ENCODE results near the gene PEX13.
"Not testable (repeated sequence)": the region's sequence is repeated elsewhere in the genome, so short reads cannot be mapped to it uniquely, and the experiment has no call there.

The PEX13 gene

DNA sequence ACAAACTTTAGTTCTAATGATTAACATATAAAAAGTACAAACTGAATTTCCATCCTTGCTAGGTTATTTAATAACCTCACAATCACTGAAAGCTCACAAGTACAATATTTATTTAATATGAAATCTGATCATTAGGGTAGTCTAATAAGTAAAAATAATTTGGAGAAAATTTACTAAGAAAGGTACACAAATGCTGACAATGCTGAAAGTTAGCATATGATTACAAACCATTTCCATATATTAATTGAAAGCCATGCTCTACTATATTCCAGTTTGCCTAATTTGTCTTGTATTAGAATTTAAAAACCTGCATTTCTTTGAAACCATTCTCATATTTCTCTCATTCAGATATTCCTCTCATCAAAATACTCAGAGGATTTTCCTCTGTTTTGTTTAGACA lies 8.2 kb upstream of the PEX13 start:
- Histone ChIP-seq H3K4me3 (ENCODE audit: low read length) (no peak overlapping the region), H3K4me1 (ENCODE audit: control insufficient read depth, low read length) (no peaks in the 10 kb centered on the region), H3K27ac (ENCODE audit: low read depth, low read length) (no peak overlapping the region), H3F3A (ENCODE audit: control insufficient read depth, insufficient read depth) (no peaks in the 10 kb centered on the region), H3K9me3 (ENCODE audit: control insufficient read depth, insufficient read depth, low read length) (no peaks in the 10 kb centered on the region), H3K27me3 (ENCODE audit: control insufficient read depth, low read length) (no peaks in the 10 kb centered on the region), H4K20me1 (ENCODE audit: control insufficient read depth, insufficient read depth, low read depth, low read length) (no peaks in the 10 kb centered on the region), H3K4me2 (ENCODE audit: low read length) (no peak overlapping the region), H3K9me2 (replicated peaks; ENCODE audit: control insufficient read depth, low read length) (no peaks in the 10 kb centered on the region), H3K36me3 (ENCODE audit: control insufficient read depth, low read length) (no peaks in the 10 kb centered on the region), H3K79me2 (ENCODE audit: control insufficient read depth, low read length) (no peaks in the 10 kb centered on the region; the same call in 1 of the 2 replicates)
- TF ChIP-seq, protein P1, sequence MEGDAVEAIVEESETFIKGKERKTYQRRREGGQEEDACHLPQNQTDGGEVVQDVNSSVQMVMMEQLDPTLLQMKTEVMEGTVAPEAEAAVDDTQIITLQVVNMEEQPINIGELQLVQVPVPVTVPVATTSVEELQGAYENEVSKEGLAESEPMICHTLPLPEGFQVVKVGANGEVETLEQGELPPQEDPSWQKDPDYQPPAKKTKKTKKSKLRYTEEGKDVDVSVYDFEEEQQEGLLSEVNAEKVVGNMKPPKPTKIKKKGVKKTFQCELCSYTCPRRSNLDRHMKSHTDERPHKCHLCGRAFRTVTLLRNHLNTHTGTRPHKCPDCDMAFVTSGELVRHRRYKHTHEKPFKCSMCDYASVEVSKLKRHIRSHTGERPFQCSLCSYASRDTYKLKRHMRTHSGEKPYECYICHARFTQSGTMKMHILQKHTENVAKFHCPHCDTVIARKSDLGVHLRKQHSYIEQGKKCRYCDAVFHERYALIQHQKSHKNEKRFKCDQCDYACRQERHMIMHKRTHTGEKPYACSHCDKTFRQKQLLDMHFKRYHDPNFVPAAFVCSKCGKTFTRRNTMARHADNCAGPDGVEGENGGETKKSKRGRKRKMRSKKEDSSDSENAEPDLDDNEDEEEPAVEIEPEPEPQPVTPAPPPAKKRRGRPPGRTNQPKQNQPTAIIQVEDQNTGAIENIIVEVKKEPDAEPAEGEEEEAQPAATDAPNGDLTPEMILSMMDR (IDR thresholded peaks at IDR 0.05; ENCODE audit: low read depth, low read length, poor library complexity, severe bottlenecking), result no peak
- no peak for TF ChIP-seq EZH2phosphoT487 (IDR thresholded peaks at IDR 0.05; ENCODE audit: borderline replicate concordance, low read length)

DNA sequence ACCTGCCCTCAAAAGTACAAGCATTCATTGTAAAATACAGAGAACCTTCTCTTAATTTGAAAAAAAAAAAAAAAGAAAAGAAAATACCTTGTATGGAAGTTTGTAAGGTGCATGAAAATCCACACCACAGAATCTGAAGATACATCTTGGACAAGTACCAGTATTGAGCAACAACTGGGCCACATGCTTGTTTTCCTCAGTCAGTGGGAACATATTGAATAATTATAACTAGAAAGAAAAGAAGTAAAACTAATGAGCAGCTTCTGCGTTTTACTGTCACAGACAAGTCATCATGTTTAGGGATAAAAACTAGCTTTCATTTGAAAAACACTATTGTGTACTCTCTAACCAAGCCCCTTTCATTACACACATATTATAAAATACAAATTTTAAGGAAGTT lies 5.8 kb upstream of the PEX13 start:
- no peak for TF ChIP-seq EZH2phosphoT487 (IDR thresholded peaks at IDR 0.05; ENCODE audit: borderline replicate concordance, low read length)
- TF ChIP-seq, protein P1 (IDR thresholded peaks at IDR 0.05; ENCODE audit: low read depth, low read length, poor library complexity, severe bottlenecking), result no peak
- H3K4me1 ChIP-seq (ENCODE audit: control insufficient read depth, low read length), result peaks cover 11% of the 10 kb centered on the region
- no peaks in the 10 kb centered on the region for H3F3A ChIP-seq (ENCODE audit: control insufficient read depth, insufficient read depth)
- H4K20me1 ChIP-seq (ENCODE audit: control insufficient read depth, insufficient read depth, low read depth, low read length), result no peaks in the 10 kb centered on the region
- H3K27ac ChIP-seq (ENCODE audit: low read depth, low read length), result no peak overlapping the region
- peaks cover 17% of the 10 kb centered on the region for H3K79me2 ChIP-seq (ENCODE audit: control insufficient read depth, low read length)
- no peaks in the 10 kb centered on the region for H3K36me3 ChIP-seq (ENCODE audit: control insufficient read depth, low read length)
- no peak overlapping the region for H3K4me2 ChIP-seq (ENCODE audit: low read length)
- H3K9me3 ChIP-seq (ENCODE audit: control insufficient read depth, insufficient read depth, low read length), result no peaks in the 10 kb centered on the region
- H3K27me3 ChIP-seq (ENCODE audit: control insufficient read depth, low read length), result no peaks in the 10 kb centered on the region
- H3K9me2 ChIP-seq (replicated peaks; ENCODE audit: control insufficient read depth, low read length), result no peaks in the 10 kb centered on the region
- H3K4me3 ChIP-seq (ENCODE audit: low read length), result no peak overlapping the region

DNA sequence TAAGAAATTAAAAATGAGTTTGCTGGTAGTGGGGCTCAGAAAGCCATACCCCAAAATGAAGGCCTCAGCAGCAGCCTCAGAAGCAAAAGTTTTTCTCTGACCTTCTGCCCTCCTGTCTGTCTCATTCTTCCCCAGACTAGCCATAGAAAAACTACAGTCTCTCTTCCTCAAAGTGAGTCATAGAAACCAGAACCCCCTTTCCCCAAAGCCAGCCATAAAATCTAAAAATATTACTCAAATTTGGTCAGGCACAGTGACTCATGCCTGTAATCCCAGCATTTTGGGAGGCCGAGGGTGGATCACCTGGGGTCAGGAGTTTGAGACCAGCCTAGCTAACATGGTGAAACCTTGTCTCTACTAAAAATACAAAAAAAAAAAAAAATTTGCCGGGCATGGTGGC lies 5.2 kb upstream of the PEX13 start:
- H3K4me3 ChIP-seq (ENCODE audit: low read length); H3K4me2 ChIP-seq (ENCODE audit: low read length); H3F3A ChIP-seq (ENCODE audit: control insufficient read depth, insufficient read depth); H4K20me1 ChIP-seq (ENCODE audit: control insufficient read depth, insufficient read depth, low read depth, low read length); H3K27me3 ChIP-seq (ENCODE audit: control insufficient read depth, low read length); H3K36me3 ChIP-seq (ENCODE audit: control insufficient read depth, low read length); H3K27ac ChIP-seq (ENCODE audit: low read depth, low read length); H3K9me3 ChIP-seq (ENCODE audit: control insufficient read depth, insufficient read depth, low read length); H3K9me2 ChIP-seq (replicated peaks; ENCODE audit: control insufficient read depth, low read length): not testable (repeated sequence)
- H3K4me1 ChIP-seq (ENCODE audit: control insufficient read depth, low read length), result peaks cover 11% of the 10 kb centered on the region
- peaks cover 20% of the 10 kb centered on the region for H3K79me2 ChIP-seq (ENCODE audit: control insufficient read depth, low read length)

DNA sequence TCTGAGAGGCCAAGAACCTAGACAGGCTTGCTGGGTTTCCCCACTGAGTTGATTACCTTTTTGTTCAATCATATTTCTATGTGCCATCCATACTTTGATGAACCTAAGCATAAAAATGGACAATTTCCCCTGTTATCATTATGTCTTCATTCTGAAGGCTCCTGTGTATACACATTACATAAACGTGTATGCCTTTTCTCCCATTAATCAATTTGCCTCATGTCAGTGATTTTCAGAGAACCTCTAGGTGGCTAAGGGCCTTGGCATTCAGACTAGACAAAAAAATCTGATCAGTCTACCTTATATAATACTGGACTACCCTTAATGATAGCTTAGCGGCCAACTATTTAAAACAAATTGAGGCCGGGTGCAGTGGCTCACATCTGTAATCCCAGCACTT lies 4.1 kb upstream of the PEX13 start:
- Histone ChIP-seq H3K4me2 (ENCODE audit: low read length) (no peak overlapping the region), H3K27ac (ENCODE audit: low read depth, low read length) (no peak overlapping the region)

More for the DNA sequence above, 4.1 kb upstream of the PEX13 start:
- H3K79me2 ChIP-seq (ENCODE audit: control insufficient read depth, low read length), result peaks cover 30% of the 10 kb centered on the region
- no peaks in the 10 kb centered on the region for H3K27me3 ChIP-seq (ENCODE audit: control insufficient read depth, low read length)
- H3K4me3 ChIP-seq (ENCODE audit: low read length), result no peak overlapping the region
- no peaks in the 10 kb centered on the region for H3K9me3 ChIP-seq (ENCODE audit: control insufficient read depth, insufficient read depth, low read length)
- peaks cover 11% of the 10 kb centered on the region for H3K4me1 ChIP-seq (ENCODE audit: control insufficient read depth, low read length)
- no peaks in the 10 kb centered on the region for H3K9me2 ChIP-seq (replicated peaks; ENCODE audit: control insufficient read depth, low read length)
- TF ChIP-seq, protein P1 (IDR thresholded peaks at IDR 0.05; ENCODE audit: low read depth, low read length, poor library complexity, severe bottlenecking), result no peak
- TF ChIP-seq EZH2phosphoT487 (IDR thresholded peaks at IDR 0.05; ENCODE audit: borderline replicate concordance, low read length), result no peak
- H3K36me3 ChIP-seq (ENCODE audit: control insufficient read depth, low read length), result peaks cover 3% of the 10 kb centered on the region; the same call in 1 of the 2 replicates
- no peaks in the 10 kb centered on the region for H3F3A ChIP-seq (ENCODE audit: control insufficient read depth, insufficient read depth)
- H4K20me1 ChIP-seq (ENCODE audit: control insufficient read depth, insufficient read depth, low read depth, low read length), result no peaks in the 10 kb centered on the region
